Heart right ventricle (tissue), 16 donors: ENCODE results near the gene DGCR2. TPM values are rescaled to one million over a fixed set of nuclear protein-coding genes. Genes with fewer than 3 reads are reported as not detected.

Experiments used
- ATAC-seq, 8 donors: fragments of 200-7000 bp; cut with Tn5 transposase; one replicate each; pipeline ENCODE4 v1.9.1; 2020; ENCODE audit warnings: mild to moderate bottlenecking in 8 of 8, moderate library complexity in 8 of 8, moderate number of reproducible peaks in 1 of 8
- DNase-seq, 2 donors: peaks; one replicate each; pipeline ENCODE4 v3.0.0-alpha.2; 2020
- H3K27ac ChIP-seq, 10 donors: fragments of 200-600 bp; sonication (generic) in 2 of 10; one replicate each; pipeline versions ENCODE4 v1.5.0 to v1.8.0; 2020 to 2022; ENCODE audit warnings: mild to moderate bottlenecking in 3 of 10
- H3K27me3 ChIP-seq, 7 donors: fragments of 200-600 bp; one replicate each; pipeline ENCODE4 v1.8.0; 2021 to 2022; ENCODE audit warnings: mild to moderate bottlenecking in 2 of 7
- H3K36me3 ChIP-seq, 9 donors: fragments of 200-600 bp; sonication (generic) in 1 of 9; one replicate each; pipeline versions ENCODE4 v1.5.0 to v1.8.0; 2020 to 2022; ENCODE audit warnings: mild to moderate bottlenecking in 2 of 9
- H3K4me1 ChIP-seq, 9 donors: fragments of 200-600 bp; sonication (generic) in 1 of 9; one replicate each; pipeline versions ENCODE4 v1.5.0 to v1.8.0; 2020 to 2022; ENCODE audit warnings: mild to moderate bottlenecking in 4 of 9
- H3K4me3 ChIP-seq, 10 donors: fragments of 200-600 bp; sonication (generic) in 2 of 10; one replicate each; pipeline versions ENCODE4 v1.5.0 to v1.8.0; 2020 to 2022; ENCODE audit warnings: mild to moderate bottlenecking in 7 of 10, moderate library complexity in 2 of 10
- H3K9me3 ChIP-seq, 11 donors: fragments of 200-600 bp in 10 of 11; sonication (generic) in 2 of 11; one replicate each; pipeline versions ENCODE4 v1.5.0 to v1.8.0; 2013 to 2022; ENCODE audit warnings: mild to moderate bottlenecking in 2 of 11, control low read depth in 1 of 11, moderate library complexity in 1 of 11
- CTCF ChIP-seq, 9 donors: fragments of 200-600 bp; sonication (generic) in 2 of 9; IDR thresholded peaks; one replicate each; pipeline versions ENCODE4 v1.5.0 to v1.8.0; 2021 to 2022; ENCODE audit warnings: antibody characterized with exemption in 9 of 9, mild to moderate bottlenecking in 5 of 9, moderate library complexity in 1 of 9
- WGBS, 2 donors: extraction: QIAGEN DNeasy Blood & Tissue Kit; methylation state at CpG; one replicate each; pipeline ENCODE4 v1.1.7; 2013; ENCODE audit warnings: inconsistent platforms in 1 of 2; 5-methylcytosine and 5-hydroxymethylcytosine counted together
- intact Hi-C, 10 donors: fragments of 100-400 bp; cut with DNase I; formaldehyde crosslinking; loops; one replicate each; pipeline versions ENCODE4 v1.11.1 to v1.14.2; 2022
- polyA plus RNA-seq, 2 donors: library from polyadenylated mRNA; stranded (reverse); fragments of 200-250 nt; gene quantifications; one replicate each; pipeline ENCODE4 v1.2.3, GENCODE V29; 2013
- total RNA-seq, 10 donors: library from RNA; stranded (reverse); fragmentation: NEBNext Ultra II Directional in 3 of 10; extraction: Animal tissue kit (Norgen Biotek cat#: 25700) in 3 of 10; gene quantifications; one replicate each; pipeline versions ENCODE4 v1.2.1 to v1.2.4, GENCODE V29; 2021 to 2023
- donor health status: Arrhythmogenic right ventricular cardiomyopathy.
- donor health status: ischemic (EF 13 %, LVEDD 7.1; RV severe dilation, severe dysfunction).
- donor health status: healthy with polysubstance abuse.
- donor health status: DM: no; HTN: yes; CAD: no.
- donor health status: DM: no; HTN: no; CAD: no.
- donor health status: ischemic (EF 25% LVEDD 6.9; RV normal size, moderate dysfunction).
- donor health status: ischemic (EF 25% LVEDD 5.7; RV mildly dilated, moderate dysfunction).
- donor health status: healthy.
- donor health status: DM: yes; HTN: yes; CAD: no.
- donor health status: Ischemic cardiomyopathy.
- donor health status: ischemic (EF 35%, LVEDD 5.7; RV mildly dilated, moderate dysfunction).
- donor health status: nonischemic (EF 11% LVEDD 7.7; RV severe dilation, severe dysfunction).
- donor health status: DM: yes; HTN: yes; CAD: no.
- donor health status: PGD.
- donor health status: ischemic (EF 29% LVEDD 5.4; RV normal size, mild dysfunction).
- donor health status: nonischemic (EF 23%, LVEDD 6.1; RV moderate dilation, normal function).

The DGCR2 gene
- total and polyA plus RNA-seq, 12 donors = 17.0 to 58.0 (median 39.1) TPM

- no peak for DNase-seq
- Histone ChIP-seq H3K36me3 (peaks cover 0 to 100% (median 81%) of the 10 kb centered on the region in 9 donors), H3K9me3 (no peaks in the 10 kb centered on the region), H3K27me3 (no peaks in the 10 kb centered on the region), H3K27ac (no peak overlapping the region), H3K4me3 (no peak overlapping the region), H3K4me1 (no peaks in the 10 kb centered on the region)
- WGBS, 2 donors = 91 to 95% methylated on average over 11 of the region's 11 CpGs
- ATAC-seq = no peak
- intact Hi-C loops = no loop called here
- no peak for TF ChIP-seq CTCF (IDR thresholded peaks at IDR 0.05)
These were observed 15.4 kb upstream of the DGCR2 start for GRCh38 chr22:19137384-19138216.

GRCh38 chr22:19136915-19137314 is 14.7 kb upstream of the DGCR2 start:
- Histone ChIP-seq H3K9me3 (no peaks in the 10 kb centered on the region), H3K27ac (no peak overlapping the region), H3K4me3 (no peak overlapping the region), H3K4me1 (no peaks in the 10 kb centered on the region), H3K27me3 (no peaks in the 10 kb centered on the region), H3K36me3 (peaks cover 0 to 100% (median 74%) of the 10 kb centered on the region in 9 donors)
- DNase-seq (no peak), ATAC-seq (no peak)
- no peak for TF ChIP-seq CTCF (IDR thresholded peaks at IDR 0.05)
- WGBS, 2 donors = 94% methylated on average over 10 of the region's 10 CpGs
- intact Hi-C loops = no loop called here

GRCh38 chr22:19134874-19135273 is 12.7 kb upstream of the DGCR2 start:
- 90 to 93% methylated on average over 18 of the region's 18 CpGs for WGBS, 2 donors
- H3K4me3 ChIP-seq = no peak overlapping the region
- H3K27ac ChIP-seq = no peak overlapping the region
- no peak for ATAC-seq
- no peaks in the 10 kb centered on the region for H3K4me1 ChIP-seq
- no peak for DNase-seq
- intact Hi-C loops = no loop called here
- H3K9me3 ChIP-seq = no peaks in the 10 kb centered on the region
- TF ChIP-seq CTCF (IDR thresholded peaks at IDR 0.05) = no peak
- no peaks in the 10 kb centered on the region for H3K27me3 ChIP-seq
- peaks cover 0 to 83% (median 58%) of the 10 kb centered on the region in 9 donors for H3K36me3 ChIP-seq

- ATAC-seq (no peak), DNase-seq (no peak)
- TF ChIP-seq CTCF (IDR thresholded peaks at IDR 0.05) = no peak
- Histone ChIP-seq H3K27me3 (no peaks in the 10 kb centered on the region), H3K36me3 (peaks cover 0 to 77% (median 52%) of the 10 kb centered on the region in 9 donors), H3K9me3 (no peaks in the 10 kb centered on the region), H3K4me1 (no peaks in the 10 kb centered on the region), H3K4me3 (no peak overlapping the region), H3K27ac (no peak overlapping the region)
- 94 to 95% methylated on average over 21 of the region's 21 CpGs for WGBS, 2 donors
- intact Hi-C loops = no loop called here
These were observed 12.1 kb upstream of the DGCR2 start for GRCh38 chr22:19134176-19134831.
